Psoas muscle (tissue), 8 donors: ENCODE data around the gene BTNL8. TPM values are rescaled to one million over a fixed set of nuclear protein-coding genes. Genes with fewer than 3 reads are reported as not detected.

Experiments
- ATAC-seq, 4 donors: fragments of 200-7000 bp; cut with Tn5 transposase; one replicate each; pipeline ENCODE4 v1.9.1; 2020; ENCODE audit warnings: moderate library complexity in 3 of 4, mild to moderate bottlenecking in 2 of 4
- DNase-seq, 2 donors: peaks; one replicate each; pipeline ENCODE4 v3.0.0-alpha.2; 2020
- H3K27ac ChIP-seq: fragments of 200-600 bp; one replicate; pipeline ENCODE4 v1.8.0; 2022
- H3K27me3 ChIP-seq, 3 donors: fragments of 200-600 bp in 1 of 3; one replicate each; pipeline versions ENCODE4 v1.6.1 to v1.8.0; 2013 to 2022; ENCODE audit warnings: low read length in 2 of 3, mild to moderate bottlenecking in 2 of 3, moderate library complexity in 1 of 3; ENCODE audit not compliant: insufficient read depth in 3 of 3
- H3K36me3 ChIP-seq, 2 donors: fragments of 200-600 bp in 1 of 2; one replicate each; pipeline versions ENCODE4 v1.6.1 to v1.8.0; 2013 to 2022; ENCODE audit warnings: low read depth in 1 of 2, mild to moderate bottlenecking in 1 of 2, moderate library complexity in 1 of 2; ENCODE audit not compliant: insufficient read depth in 1 of 2
- H3K4me1 ChIP-seq: fragments of 200-600 bp; one replicate; pipeline ENCODE4 v1.8.0; 2022
- H3K4me3 ChIP-seq: fragments of 200-600 bp; one replicate; pipeline ENCODE4 v1.8.0; 2022; ENCODE audit warnings: mild to moderate bottlenecking
- H3K9me3 ChIP-seq: fragments of 200-600 bp; one replicate; pipeline ENCODE4 v1.8.0; 2022
- WGBS, 3 donors: extraction: QIAGEN DNeasy Blood & Tissue Kit; methylation state at CpG; one replicate each; pipeline versions ENCODE4 v1.1.6 to v1.1.7; 2013; 5-methylcytosine and 5-hydroxymethylcytosine counted together
- intact Hi-C, 2 donors: fragments of 100-400 bp; cut with DNase I; formaldehyde crosslinking; loops; one replicate each; pipeline versions ENCODE4 v1.11.0 to v1.14.2; 2022
- polyA plus RNA-seq, 3 donors: library from polyadenylated mRNA; stranded (reverse); fragments of 200-250 nt; gene quantifications; one replicate each; pipeline ENCODE4 v1.2.3, GENCODE V29; 2013
- total RNA-seq, 4 donors: library from RNA; stranded (reverse); fragmentation: NEBNext Ultra II Directional in 2 of 4; extraction: Animal tissue kit (Norgen Biotek cat#: 25700) in 2 of 4; gene quantifications; one replicate each; pipeline versions ENCODE4 v1.2.1 to v1.2.4, GENCODE V29; 2021 to 2023
- TF ChIP-seq, protein P1 (sequence below): fragments of 200-600 bp; IDR thresholded peaks from one replicate; pipeline ENCODE4 v1.8.0; 2022; ENCODE audit warnings: antibody characterized with exemption
- donor health status: healthy with polysubstance abuse.
- donor health status: DM: no; HTN: no; CAD: no; lungs with moderate emphysema.
- donor health status: Bipolar disorder and iron deficiency.
- donor health status: healthy.
- donor health status: DM: yes; HTN: yes; CAD: no.
- donor health status: DM: no; HTN: no; CAD: no.
- donor health status: DM: no; HTN: no; CAD: no.
- donor health status: DM: yes; HTN: yes; CAD: no.

Gene BTNL8
- total and polyA plus RNA-seq, 7 donors = 0.09 to 0.46 (median 0.19) TPM; not detected in 2

DNA sequence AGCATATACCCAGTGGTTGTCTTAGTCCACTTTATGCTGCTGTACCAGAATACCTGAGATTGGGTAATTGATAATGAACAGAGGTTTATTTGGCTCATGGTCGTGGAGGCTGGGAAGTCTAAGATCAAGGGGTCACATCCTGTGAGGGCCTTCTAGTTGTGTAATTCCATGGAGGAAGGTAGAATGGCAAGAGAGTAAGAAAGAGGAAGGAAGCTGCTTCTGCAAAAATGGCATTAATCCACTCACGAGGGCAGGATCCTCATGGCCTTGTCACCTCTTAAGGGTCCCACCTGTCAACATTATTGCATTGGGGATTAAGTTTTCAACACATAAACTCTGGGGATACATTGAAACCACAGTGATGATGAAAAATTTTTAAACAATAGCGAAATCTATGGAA is 17.0 kb downstream of the BTNL8 start:
- intact Hi-C loops = no loop called here
- H3K36me3 ChIP-seq = no peaks in the 10 kb centered on the region
- H3K4me3 ChIP-seq = no peak overlapping the region
- H3K27me3 ChIP-seq = no peaks in the 10 kb centered on the region
- TF ChIP-seq, protein P1, sequence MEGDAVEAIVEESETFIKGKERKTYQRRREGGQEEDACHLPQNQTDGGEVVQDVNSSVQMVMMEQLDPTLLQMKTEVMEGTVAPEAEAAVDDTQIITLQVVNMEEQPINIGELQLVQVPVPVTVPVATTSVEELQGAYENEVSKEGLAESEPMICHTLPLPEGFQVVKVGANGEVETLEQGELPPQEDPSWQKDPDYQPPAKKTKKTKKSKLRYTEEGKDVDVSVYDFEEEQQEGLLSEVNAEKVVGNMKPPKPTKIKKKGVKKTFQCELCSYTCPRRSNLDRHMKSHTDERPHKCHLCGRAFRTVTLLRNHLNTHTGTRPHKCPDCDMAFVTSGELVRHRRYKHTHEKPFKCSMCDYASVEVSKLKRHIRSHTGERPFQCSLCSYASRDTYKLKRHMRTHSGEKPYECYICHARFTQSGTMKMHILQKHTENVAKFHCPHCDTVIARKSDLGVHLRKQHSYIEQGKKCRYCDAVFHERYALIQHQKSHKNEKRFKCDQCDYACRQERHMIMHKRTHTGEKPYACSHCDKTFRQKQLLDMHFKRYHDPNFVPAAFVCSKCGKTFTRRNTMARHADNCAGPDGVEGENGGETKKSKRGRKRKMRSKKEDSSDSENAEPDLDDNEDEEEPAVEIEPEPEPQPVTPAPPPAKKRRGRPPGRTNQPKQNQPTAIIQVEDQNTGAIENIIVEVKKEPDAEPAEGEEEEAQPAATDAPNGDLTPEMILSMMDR = no peak
- 35 to 40% (median 38%) methylated on average over 3 of the region's 3 CpGs for WGBS, 3 donors
- H3K4me1 ChIP-seq = no peaks in the 10 kb centered on the region
- no peaks in the 10 kb centered on the region for H3K9me3 ChIP-seq
- ATAC-seq (no peak), DNase-seq (no peak)
- H3K27ac ChIP-seq = no peak overlapping the region

GRCh38 chr5:180918380-180918779 is 19.4 kb downstream of the BTNL8 start:
- ATAC-seq = no peak

DNA sequence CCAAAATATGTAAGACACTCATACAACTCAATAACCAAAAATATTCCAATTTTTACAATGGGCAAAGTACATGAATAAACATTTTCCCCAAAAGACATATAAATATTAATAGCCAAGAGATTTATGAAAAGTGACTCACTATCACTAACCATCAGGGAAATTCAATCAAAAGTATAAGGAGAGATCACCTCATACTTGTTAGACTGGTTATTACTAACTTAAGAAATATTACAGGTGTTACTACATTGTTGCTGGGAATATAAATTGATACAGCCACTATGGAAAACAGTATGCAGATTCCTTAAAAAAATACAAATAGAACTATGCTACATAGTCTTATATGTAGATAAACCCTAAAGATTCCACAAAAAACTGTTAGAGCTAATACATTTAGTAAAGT is 21.8 kb downstream of the BTNL8 start:
- intact Hi-C loops = no loop called here
- Histone ChIP-seq H3K27ac (no peak overlapping the region), H3K27me3 (peaks cover 0 to 3% (median 0%) of the 10 kb centered on the region in 3 donors), H3K4me3 (no peak overlapping the region), H3K36me3 (no peaks in the 10 kb centered on the region), H3K9me3 (peaks cover 11% of the 10 kb centered on the region), H3K4me1 (no peaks in the 10 kb centered on the region)
- TF ChIP-seq, protein P1 = no peak
- DNase-seq (no peak), ATAC-seq (no peak)

More at GRCh38 chr5:180918380-180918779, 19.4 kb downstream of the BTNL8 start:
- Histone ChIP-seq H3K36me3 (no peaks in the 10 kb centered on the region), H3K27ac (no peak overlapping the region), H3K9me3 (peaks cover 6% of the 10 kb centered on the region), H3K27me3 (no peaks in the 10 kb centered on the region), H3K4me1 (no peaks in the 10 kb centered on the region), H3K4me3 (no peak overlapping the region)
- intact Hi-C loops = no loop called here
- no peak for DNase-seq
- TF ChIP-seq, protein P1 = no peak
- WGBS, 3 donors = 76 to 83% (median 77%) methylated on average over 1 of the region's 1 CpG

DNA sequence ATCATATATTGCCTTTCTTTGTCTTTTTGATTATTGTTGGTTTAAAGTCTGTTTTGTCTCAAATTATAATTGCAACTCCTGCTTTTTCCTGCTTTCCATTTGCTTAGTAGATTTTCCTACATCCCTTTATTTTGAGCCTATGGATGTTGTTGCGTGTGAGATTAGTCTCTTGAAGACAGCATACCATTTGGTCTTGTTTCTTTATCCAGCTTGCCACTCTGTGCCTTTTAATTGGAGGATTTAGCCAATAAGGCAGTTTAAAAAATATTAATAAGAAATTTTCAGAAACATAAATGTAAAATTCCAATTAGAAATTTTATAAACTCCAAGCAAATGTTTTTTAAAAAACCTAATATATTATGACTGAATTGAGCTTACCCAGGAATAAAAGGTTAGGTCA is 24.0 kb downstream of the BTNL8 start:
- ATAC-seq = no peak
- TF ChIP-seq, protein P1 = no peak
- peaks cover 11% of the 10 kb centered on the region for H3K9me3 ChIP-seq
- no peak for DNase-seq
- WGBS, 3 donors = 82 to 87% (median 83%) methylated on average over 1 of the region's 1 CpG
- no peak overlapping the region for H3K27ac ChIP-seq
- H3K4me3 ChIP-seq = no peak overlapping the region
- H3K4me1 ChIP-seq = no peaks in the 10 kb centered on the region
- intact Hi-C loops = no loop called here
- no peaks in the 10 kb centered on the region for H3K36me3 ChIP-seq
- H3K27me3 ChIP-seq = peaks cover 0 to 3% (median 0%) of the 10 kb centered on the region in 3 donors

GRCh38 chr5:180932660-180933059 is 33.7 kb downstream of the BTNL8 start:
- Histone ChIP-seq H3K4me1 (no peaks in the 10 kb centered on the region), H3K27me3 (no peaks in the 10 kb centered on the region), H3K27ac (no peak overlapping the region), H3K9me3 (peaks cover 21% of the 10 kb centered on the region), H3K36me3 (no peaks in the 10 kb centered on the region), H3K4me3 (no peak overlapping the region)
- intact Hi-C loops = no loop called here
- TF ChIP-seq, protein P1 = no peak
- ATAC-seq (no peak), DNase-seq (no peak)
